BE2C (cell line): ENCODE measurements around the gene PSMD2.

Experiments
- DNase-seq: peaks from one replicate; pipeline ENCODE4 v3.0.0-alpha.2; 2020
- H3K27me3 ChIP-seq: fragments of 250-450 bp; sonication (Bioruptor Pico); 2 replicates; pipeline ENCODE4 v1.5.1; 2020; ENCODE audit warnings: mild to moderate bottlenecking
- H3K36me3 ChIP-seq: fragments of 250-450 bp; sonication (Bioruptor Pico); 2 replicates; pipeline ENCODE4 v1.5.1; 2020; ENCODE audit warnings: mild to moderate bottlenecking
- H3K4me1 ChIP-seq: fragments of 250-450 bp; sonication (Bioruptor Pico); 2 replicates; pipeline ENCODE4 v1.5.1; 2020
- H3K4me3 ChIP-seq: 2 replicates; pipeline ENCODE4 v1.5.1; 2011; ENCODE audit warnings: low read depth, low read length
- H3K9me3 ChIP-seq: fragments of 250-450 bp; sonication (Bioruptor Pico); 2 replicates; pipeline ENCODE4 v1.5.1; 2020
- CTCF ChIP-seq: IDR thresholded peaks from 2 replicates; pipeline ENCODE4 v1.5.1; 2012; ENCODE audit warnings: mild to moderate bottlenecking, low read depth, low read length

The PSMD2 gene

GRCh38 chr3:184277366-184277765, 21.7 kb upstream of the PSMD2 start:
- TF ChIP-seq CTCF = no peak
- Histone ChIP-seq H3K4me3 (no peak overlapping the region), H3K4me1 (no peaks in the 10 kb centered on the region), H3K9me3 (no peaks in the 10 kb centered on the region), H3K36me3 (no peaks in the 10 kb centered on the region), H3K27me3 (no peaks in the 10 kb centered on the region)
- no peak for DNase-seq

- no peak for TF ChIP-seq CTCF
- H3K4me3 ChIP-seq = no peak overlapping the region
- DNase-seq = no peak
These were observed 16.1 kb upstream of the PSMD2 start for GRCh38 chr3:184282941-184283340.

DNA sequence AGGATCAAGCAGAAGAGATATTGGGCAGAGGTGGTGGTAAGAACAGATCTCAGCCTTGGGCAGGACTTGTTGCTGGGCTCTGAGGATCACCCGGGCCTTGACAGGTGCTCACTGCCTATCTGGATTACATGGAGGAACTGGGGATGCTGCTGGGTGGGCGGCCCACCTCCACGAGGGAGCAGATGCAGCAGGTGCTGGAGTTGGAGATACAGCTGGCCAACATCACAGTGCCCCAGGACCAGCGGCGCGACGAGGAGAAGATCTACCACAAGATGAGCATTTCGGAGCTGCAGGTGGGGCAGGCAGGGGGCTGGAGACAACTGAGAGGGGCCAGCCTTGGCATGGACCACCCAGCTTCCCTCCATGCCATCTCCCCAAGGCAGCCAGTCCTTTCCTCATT, 15.4 kb upstream of the PSMD2 start:
- Histone ChIP-seq H3K4me3 (no peak overlapping the region), H3K36me3 (no peaks in the 10 kb centered on the region), H3K27me3 (no peaks in the 10 kb centered on the region), H3K9me3 (no peaks in the 10 kb centered on the region), H3K4me1 (no peaks in the 10 kb centered on the region)
- no peak for DNase-seq
- no peak for TF ChIP-seq CTCF

More at GRCh38 chr3:184282941-184283340, 16.1 kb upstream of the PSMD2 start:
- no peaks in the 10 kb centered on the region for H3K36me3 ChIP-seq
- H3K4me1 ChIP-seq = no peaks in the 10 kb centered on the region
- no peaks in the 10 kb centered on the region for H3K9me3 ChIP-seq
- H3K27me3 ChIP-seq = no peaks in the 10 kb centered on the region

DNA sequence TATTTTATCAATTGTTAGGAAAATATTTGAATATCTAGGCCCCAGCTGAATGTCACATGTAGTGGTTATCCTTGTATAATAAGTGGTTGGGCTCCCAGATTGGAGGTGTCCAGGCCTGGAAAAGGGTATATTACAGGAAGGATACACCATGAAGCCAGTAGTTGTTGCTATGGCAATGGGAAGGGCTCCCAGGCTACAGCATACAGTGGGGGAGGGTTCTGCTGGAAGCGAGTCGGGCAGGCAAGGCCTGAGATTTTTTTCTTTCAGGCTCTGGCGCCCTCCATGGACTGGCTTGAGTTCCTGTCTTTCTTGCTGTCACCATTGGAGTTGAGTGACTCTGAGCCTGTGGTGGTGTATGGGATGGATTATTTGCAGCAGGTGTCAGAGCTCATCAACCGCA, 14.3 kb upstream of the PSMD2 start:
- Histone ChIP-seq H3K4me3 (no peak overlapping the region), H3K4me1 (no peaks in the 10 kb centered on the region), H3K27me3 (no peaks in the 10 kb centered on the region), H3K9me3 (no peaks in the 10 kb centered on the region), H3K36me3 (no peaks in the 10 kb centered on the region)
- peak; percentile 83 for TF ChIP-seq CTCF
- peak; percentile 90 for DNase-seq

DNA sequence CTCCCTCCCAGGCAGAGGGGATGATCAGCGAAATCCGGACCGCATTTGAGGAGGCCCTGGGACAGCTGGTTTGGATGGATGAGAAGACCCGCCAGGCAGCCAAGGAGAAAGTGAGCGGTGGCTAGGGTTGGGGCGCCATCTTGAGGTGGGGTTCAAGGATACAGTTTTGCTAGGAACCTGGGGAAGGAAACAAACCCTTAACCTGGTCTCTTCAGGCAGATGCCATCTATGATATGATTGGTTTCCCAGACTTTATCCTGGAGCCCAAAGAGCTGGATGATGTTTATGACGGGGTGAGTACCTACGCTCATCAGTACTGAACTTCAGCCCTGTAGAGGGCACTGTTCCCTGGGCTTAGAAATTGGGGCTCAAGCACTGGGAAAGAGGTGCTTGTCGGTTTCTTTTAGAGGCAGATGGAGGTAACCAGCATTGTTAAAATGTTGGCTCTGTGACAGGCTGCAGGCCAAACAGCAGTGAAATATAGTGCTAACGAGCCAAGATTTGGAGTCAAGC, 9.6 kb upstream of the PSMD2 start:
- DNase-seq = peak; percentile 81
- H3K4me3 ChIP-seq = no peak overlapping the region
- no peaks in the 10 kb centered on the region for H3K27me3 ChIP-seq
- no peaks in the 10 kb centered on the region for H3K4me1 ChIP-seq
- no peaks in the 10 kb centered on the region for H3K9me3 ChIP-seq
- peak; percentile 84 for TF ChIP-seq CTCF
- no peaks in the 10 kb centered on the region for H3K36me3 ChIP-seq

- Histone ChIP-seq H3K27me3 (no peaks in the 10 kb centered on the region), H3K36me3 (no peaks in the 10 kb centered on the region), H3K9me3 (no peaks in the 10 kb centered on the region), H3K4me3 (no peak overlapping the region), H3K4me1 (no peaks in the 10 kb centered on the region)
- no peak for DNase-seq
- TF ChIP-seq CTCF = no peak
These were observed 8.7 kb upstream of the PSMD2 start for GRCh38 chr3:184290331-184290730.
